MCF 10A (cell line): ENCODE data around the gene COL28A1. TPM values are rescaled to one million over a fixed set of nuclear protein-coding genes. Genes with fewer than 3 reads are reported as not detected.
A peak's percentile ranks its signal among the peaks of the same experiment; 100 is the strongest.

Experiments
- BruUV-seq: library from RNA; stranded (reverse); fragments of 400-500 nt; replicated peaks from 2 replicates; lab custom pipeline; 2021; lab: Mats Ljungman, UMichigan
- CTCF ChIA-PET: fragments of 300-600 bp; sonication (Branson Sonifier 250); formaldehyde crosslinking; extraction: SDS; loops from one replicate; lab custom pipeline; 2021; ENCODE audit warnings: antibody characterized with exemption, inconsistent platforms; lab: Yijun Ruan, JAX
- POLR2A ChIA-PET: fragments of 300-600, 350-650 bp; sonication (Branson Sonifier 250); formaldehyde crosslinking; extraction: SDS; loops from one replicate; lab custom pipeline; 2020; ENCODE audit warnings: antibody characterized with exemption, inconsistent platforms; lab: Yijun Ruan, JAX
- DNase-seq: peaks from one replicate; pipeline ENCODE4 v3.0.0-alpha.2; 2018; ENCODE audit not compliant: unreplicated experiment
- H3K27ac Mint-ChIP-seq: one replicate; pipeline ENCODE4 v1.8.0; 2022; ENCODE audit warnings: mild to moderate bottlenecking, low read depth, mixed read lengths; ENCODE audit not compliant: unreplicated experiment
- H3K27me3 Mint-ChIP-seq: one replicate; pipeline ENCODE4 v1.8.0; 2022; ENCODE audit warnings: mixed read lengths; ENCODE audit not compliant: insufficient read depth, unreplicated experiment
- H3K36me3 Mint-ChIP-seq: one replicate; pipeline ENCODE4 v1.8.0; 2022; ENCODE audit warnings: mild to moderate bottlenecking, moderate library complexity, mixed read lengths; ENCODE audit not compliant: insufficient read depth, unreplicated experiment
- H3K4me1 Mint-ChIP-seq: one replicate; pipeline ENCODE4 v1.8.0; 2022; ENCODE audit warnings: mixed read lengths; ENCODE audit not compliant: insufficient read depth, unreplicated experiment
- H3K4me3 Mint-ChIP-seq: one replicate; pipeline ENCODE4 v1.8.0; 2022; ENCODE audit warnings: mild to moderate bottlenecking, moderate library complexity, mixed read lengths; ENCODE audit not compliant: unreplicated experiment
- H3K9me3 Mint-ChIP-seq: one replicate; pipeline ENCODE4 v1.8.0; 2022; ENCODE audit warnings: mixed read lengths; ENCODE audit not compliant: unreplicated experiment
- CTCF ChIP-seq: fragments of 200-600 bp; IDR thresholded peaks from one replicate; pipeline ENCODE4 v1.8.0; 2022; ENCODE audit warnings: antibody characterized with exemption, mild to moderate bottlenecking; ENCODE audit not compliant: unreplicated experiment
- intact Hi-C: fragments of 100-400 bp; cut with micrococcal nuclease; formaldehyde crosslinking; loops from 2 replicates; pipeline ENCODE4 v1.14.1; 2022
- total RNA-seq: library from RNA; stranded (reverse); gene quantifications from 2 replicates; pipeline ENCODE4 v1.2.3, GENCODE V29; 2022

COL28A1 gene
- total RNA-seq, 1 experiment from 2014 or later: 0.96 TPM

GRCh38 chr7:7385421-7385820, 150.3 kb downstream of the COL28A1 start:
- Mint-ChIP-seq H3K27ac (no peak overlapping the region), H3K36me3 (no peaks in the 10 kb centered on the region), H3K4me1 (no peaks in the 10 kb centered on the region), H3K9me3 (peaks cover under 1% of the 10 kb centered on the region), H3K4me3 (no peak overlapping the region), H3K27me3 (no peaks in the 10 kb centered on the region)
- intact Hi-C loops: no loop called here
- ChIA-PET CTCF (interaction anchor here (0.6 to 1.2 kb wide), 3 partner anchors 14 to 454 kb away, joined by 3 to 4 read pairs (median 3); no protein-coding TSS in a partner anchor), POLR2A (interaction anchor here (0.8 kb wide), 1 partner anchor 11 kb away, joined by 3 read pairs; no protein-coding TSS in a partner anchor)
- peak; percentile 14 for DNase-seq
- TF ChIP-seq CTCF: no peak
- no TSS peak for BruUV-seq

- ChIA-PET CTCF (no interaction called here), POLR2A (interaction anchor here (0.6 kb wide), 1 partner anchor 25 kb away, joined by 3 read pairs; no protein-coding TSS in a partner anchor)
- BruUV-seq: no TSS peak
- intact Hi-C loops: no loop called here
- H3K9me3 Mint-ChIP-seq: no peaks in the 10 kb centered on the region
- no peaks in the 10 kb centered on the region for H3K36me3 Mint-ChIP-seq
- no peak overlapping the region for H3K27ac Mint-ChIP-seq
- H3K27me3 Mint-ChIP-seq: no peaks in the 10 kb centered on the region
- no peak for DNase-seq
- TF ChIP-seq CTCF: no peak
- no peak overlapping the region for H3K4me3 Mint-ChIP-seq
- H3K4me1 Mint-ChIP-seq: no peaks in the 10 kb centered on the region
Measured at GRCh38 chr7:7384228-7384627, 151.4 kb downstream of the COL28A1 start.

GRCh38 chr7:7375538-7375937, 160.1 kb downstream of the COL28A1 start:
- no peak for DNase-seq
- Mint-ChIP-seq H3K9me3 (no peaks in the 10 kb centered on the region), H3K27ac (no peak overlapping the region), H3K4me3 (no peak overlapping the region), H3K27me3 (no peaks in the 10 kb centered on the region), H3K4me1 (no peaks in the 10 kb centered on the region), H3K36me3 (peaks cover 6% of the 10 kb centered on the region)
- BruUV-seq: no TSS peak
- CTCF ChIA-PET: interaction anchor here (0.7 to 0.9 kb wide), 3 partner anchors 48 to 246 kb away, joined by 3 to 4 read pairs (median 3); no protein-coding TSS in a partner anchor
- intact Hi-C loops: no loop called here
- POLR2A ChIA-PET: interaction anchor here (0.7 kb wide), 1 partner anchor 174 kb away, joined by 3 read pairs; no protein-coding TSS in a partner anchor
- no peak for TF ChIP-seq CTCF

- TF ChIP-seq CTCF: no peak
- Mint-ChIP-seq H3K27me3 (no peaks in the 10 kb centered on the region), H3K4me1 (peaks cover 7% of the 10 kb centered on the region), H3K36me3 (peaks cover 6% of the 10 kb centered on the region), H3K27ac (no peak overlapping the region), H3K4me3 (no peak overlapping the region), H3K9me3 (no peaks in the 10 kb centered on the region)
- no peak for DNase-seq
- BruUV-seq: no TSS peak
- CTCF ChIA-PET: interaction anchor here (0.5 to 0.7 kb wide), 2 partner anchors 259 to 814 kb away, joined by 3 read pairs; no protein-coding TSS in a partner anchor
- POLR2A ChIA-PET: interaction anchor here (0.7 to 1.8 kb wide), 3 partner anchors 8 to 282 kb away, joined by 3 to 6 read pairs (median 3); no protein-coding TSS in a partner anchor
- intact Hi-C loops: no loop called here
Measured at GRCh38 chr7:7370076-7370475, 165.6 kb downstream of the COL28A1 start.
